ENCODE measurements around the gene NEURL1B. TPM values are rescaled to one million over a fixed set of nuclear protein-coding genes. Genes with fewer than 3 reads are reported as not detected.
"Not testable (repeated sequence)": the region's sequence is repeated elsewhere in the genome, so short reads cannot be mapped to it uniquely, and the experiment has no call there.

NEURL1B gene
- total RNA-seq, 1 experiment from 2014 or later, result not detected

- H3K4me3 ChIP-seq (ENCODE audit: low read length), result no peak overlapping the region
- no peaks in the 10 kb centered on the region for H3K79me2 ChIP-seq (ENCODE audit: low read length)
- no peak overlapping the region for H3K4me2 ChIP-seq (ENCODE audit: low read depth, low read length, poor library complexity, severe bottlenecking)
- no peaks in the 10 kb centered on the region for H3K9me3 ChIP-seq (ENCODE audit: low read length)
- H3K27ac ChIP-seq (ENCODE audit: low read length), result no peak overlapping the region
- no peaks in the 10 kb centered on the region for H3K9me2 ChIP-seq (replicated peaks; ENCODE audit: insufficient read depth, low read length)
- no peak overlapping the region for H3K9ac ChIP-seq (ENCODE audit: low read length)
- no peaks in the 10 kb centered on the region for H4K20me1 ChIP-seq (ENCODE audit: insufficient read depth, low read depth, low read length)
- H3K27me3 ChIP-seq (ENCODE audit: low read length), result no peaks in the 10 kb centered on the region
- H2AFZ ChIP-seq (ENCODE audit: low read length), result no peak overlapping the region
- H3K4me1 ChIP-seq (ENCODE audit: low read length), result no peaks in the 10 kb centered on the region
- no peaks in the 10 kb centered on the region for H3K36me3 ChIP-seq (ENCODE audit: insufficient read depth, low read length)
- no peak for DNase-seq
These were observed 5.7 kb downstream of the NEURL1B start for GRCh38 chr5:172646716-172647285.

- Histone ChIP-seq H3K36me3 (ENCODE audit: insufficient read depth, low read length) (no peaks in the 10 kb centered on the region), H3K79me2 (ENCODE audit: low read length) (no peaks in the 10 kb centered on the region), H3K4me2 (ENCODE audit: low read depth, low read length, poor library complexity, severe bottlenecking) (no peak overlapping the region), H3K9me2 (replicated peaks; ENCODE audit: insufficient read depth, low read length) (no peaks in the 10 kb centered on the region), H3K4me1 (ENCODE audit: low read length) (no peaks in the 10 kb centered on the region), H3K4me3 (ENCODE audit: low read length) (no peak overlapping the region), H4K20me1 (ENCODE audit: insufficient read depth, low read depth, low read length) (no peaks in the 10 kb centered on the region), H3K9ac (ENCODE audit: low read length) (no peak overlapping the region), H2AFZ (ENCODE audit: low read length) (no peak overlapping the region), H3K27me3 (ENCODE audit: low read length) (no peaks in the 10 kb centered on the region), H3K9me3 (ENCODE audit: low read length) (no peaks in the 10 kb centered on the region), H3K27ac (ENCODE audit: low read length) (no peak overlapping the region)
- no peak for DNase-seq
These were observed 6.4 kb downstream of the NEURL1B start for GRCh38 chr5:172647352-172648012.

- no peaks in the 10 kb centered on the region for H3K36me3 ChIP-seq (ENCODE audit: insufficient read depth, low read length)
- no peaks in the 10 kb centered on the region for H3K9me3 ChIP-seq (ENCODE audit: low read length)
- no peak overlapping the region for H3K4me3 ChIP-seq (ENCODE audit: low read length)
- H3K27ac ChIP-seq (ENCODE audit: low read length), result no peak overlapping the region
- H3K9me2 ChIP-seq (replicated peaks; ENCODE audit: insufficient read depth, low read length), result no peaks in the 10 kb centered on the region
- no peak overlapping the region for H3K4me2 ChIP-seq (ENCODE audit: low read depth, low read length, poor library complexity, severe bottlenecking)
- H3K9ac ChIP-seq (ENCODE audit: low read length), result no peak overlapping the region
- no peaks in the 10 kb centered on the region for H4K20me1 ChIP-seq (ENCODE audit: insufficient read depth, low read depth, low read length)
- no peaks in the 10 kb centered on the region for H3K79me2 ChIP-seq (ENCODE audit: low read length)
- no peaks in the 10 kb centered on the region for H3K27me3 ChIP-seq (ENCODE audit: low read length)
- no peaks in the 10 kb centered on the region for H3K4me1 ChIP-seq (ENCODE audit: low read length)
- DNase-seq, result no peak
- no peak overlapping the region for H2AFZ ChIP-seq (ENCODE audit: low read length)
These were observed 6.9 kb downstream of the NEURL1B start for GRCh38 chr5:172648013-172648381.

- Histone ChIP-seq H3K27ac (ENCODE audit: low read length) (no peak overlapping the region), H3K4me1 (ENCODE audit: low read length) (no peaks in the 10 kb centered on the region), H3K79me2 (ENCODE audit: low read length) (no peaks in the 10 kb centered on the region), H3K27me3 (ENCODE audit: low read length) (no peaks in the 10 kb centered on the region), H4K20me1 (ENCODE audit: insufficient read depth, low read depth, low read length) (no peaks in the 10 kb centered on the region), H3K4me3 (ENCODE audit: low read length) (no peak overlapping the region), H3K4me2 (ENCODE audit: low read depth, low read length, poor library complexity, severe bottlenecking) (no peak overlapping the region), H2AFZ (ENCODE audit: low read length) (no peak overlapping the region), H3K9me3 (ENCODE audit: low read length) (no peaks in the 10 kb centered on the region), H3K9ac (ENCODE audit: low read length) (no peak overlapping the region), H3K9me2 (replicated peaks; ENCODE audit: insufficient read depth, low read length) (no peaks in the 10 kb centered on the region), H3K36me3 (ENCODE audit: insufficient read depth, low read length) (no peaks in the 10 kb centered on the region)
- no peak for DNase-seq
These were observed 7.7 kb downstream of the NEURL1B start for GRCh38 chr5:172648755-172649154.

GRCh38 chr5:172656496-172656895 lies 15.4 kb downstream of the NEURL1B start:
- not testable (repeated sequence) for H4K20me1 ChIP-seq (ENCODE audit: insufficient read depth, low read depth, low read length); H3K27ac ChIP-seq (ENCODE audit: low read length); H3K4me1 ChIP-seq (ENCODE audit: low read length); H2AFZ ChIP-seq (ENCODE audit: low read length); H3K9me3 ChIP-seq (ENCODE audit: low read length); H3K4me3 ChIP-seq (ENCODE audit: low read length); H3K9ac ChIP-seq (ENCODE audit: low read length); H3K79me2 ChIP-seq (ENCODE audit: low read length); H3K9me2 ChIP-seq (replicated peaks; ENCODE audit: insufficient read depth, low read length); H3K27me3 ChIP-seq (ENCODE audit: low read length); DNase-seq; H3K4me2 ChIP-seq (ENCODE audit: low read depth, low read length, poor library complexity, severe bottlenecking); H3K36me3 ChIP-seq (ENCODE audit: insufficient read depth, low read length)

- H2AFZ ChIP-seq (ENCODE audit: low read length); H3K9me3 ChIP-seq (ENCODE audit: low read length); H3K79me2 ChIP-seq (ENCODE audit: low read length); H3K9me2 ChIP-seq (replicated peaks; ENCODE audit: insufficient read depth, low read length); H4K20me1 ChIP-seq (ENCODE audit: insufficient read depth, low read depth, low read length); H3K27ac ChIP-seq (ENCODE audit: low read length); H3K36me3 ChIP-seq (ENCODE audit: insufficient read depth, low read length); H3K27me3 ChIP-seq (ENCODE audit: low read length); DNase-seq; H3K4me1 ChIP-seq (ENCODE audit: low read length); H3K9ac ChIP-seq (ENCODE audit: low read length); H3K4me2 ChIP-seq (ENCODE audit: low read depth, low read length, poor library complexity, severe bottlenecking); H3K4me3 ChIP-seq (ENCODE audit: low read length): not testable (repeated sequence)
These were observed 16.6 kb downstream of the NEURL1B start for GRCh38 chr5:172657524-172658233.

GRCh38 chr5:172658391-172658790 lies 17.3 kb downstream of the NEURL1B start:
- no peak overlapping the region for H3K27ac ChIP-seq (ENCODE audit: low read length)
- no peak overlapping the region for H3K4me2 ChIP-seq (ENCODE audit: low read depth, low read length, poor library complexity, severe bottlenecking)
- no peak overlapping the region for H2AFZ ChIP-seq (ENCODE audit: low read length)
- H3K79me2 ChIP-seq (ENCODE audit: low read length), result no peaks in the 10 kb centered on the region
- no peaks in the 10 kb centered on the region for H3K9me3 ChIP-seq (ENCODE audit: low read length)
- no peaks in the 10 kb centered on the region for H4K20me1 ChIP-seq (ENCODE audit: insufficient read depth, low read depth, low read length)
- no peaks in the 10 kb centered on the region for H3K27me3 ChIP-seq (ENCODE audit: low read length)
- no peak overlapping the region for H3K4me3 ChIP-seq (ENCODE audit: low read length)
- H3K9me2 ChIP-seq (replicated peaks; ENCODE audit: insufficient read depth, low read length), result no peaks in the 10 kb centered on the region
- no peaks in the 10 kb centered on the region for H3K4me1 ChIP-seq (ENCODE audit: low read length)
- no peaks in the 10 kb centered on the region for H3K36me3 ChIP-seq (ENCODE audit: insufficient read depth, low read length)
- H3K9ac ChIP-seq (ENCODE audit: low read length), result no peak overlapping the region
- no peak for DNase-seq

GRCh38 chr5:172658961-172659501 lies 18.0 kb downstream of the NEURL1B start:
- Histone ChIP-seq H3K4me3 (ENCODE audit: low read length) (no peak overlapping the region), H3K36me3 (ENCODE audit: insufficient read depth, low read length) (no peaks in the 10 kb centered on the region), H4K20me1 (ENCODE audit: insufficient read depth, low read depth, low read length) (no peaks in the 10 kb centered on the region), H3K27me3 (ENCODE audit: low read length) (no peaks in the 10 kb centered on the region), H3K4me1 (ENCODE audit: low read length) (no peaks in the 10 kb centered on the region), H3K79me2 (ENCODE audit: low read length) (no peaks in the 10 kb centered on the region), H3K4me2 (ENCODE audit: low read depth, low read length, poor library complexity, severe bottlenecking) (no peak overlapping the region), H3K9me3 (ENCODE audit: low read length) (no peaks in the 10 kb centered on the region), H2AFZ (ENCODE audit: low read length) (no peak overlapping the region), H3K9me2 (replicated peaks; ENCODE audit: insufficient read depth, low read length) (no peaks in the 10 kb centered on the region), H3K9ac (ENCODE audit: low read length) (no peak overlapping the region), H3K27ac (ENCODE audit: low read length) (no peak overlapping the region)
- no peak for DNase-seq
